ENCODE data around the gene QDPR.

Gene QDPR

GRCh38 chr4:17528551-17529165 lies 16.8 kb upstream of the QDPR start:
- no peak for DNase-seq (ENCODE audit: low read depth)

DNA sequence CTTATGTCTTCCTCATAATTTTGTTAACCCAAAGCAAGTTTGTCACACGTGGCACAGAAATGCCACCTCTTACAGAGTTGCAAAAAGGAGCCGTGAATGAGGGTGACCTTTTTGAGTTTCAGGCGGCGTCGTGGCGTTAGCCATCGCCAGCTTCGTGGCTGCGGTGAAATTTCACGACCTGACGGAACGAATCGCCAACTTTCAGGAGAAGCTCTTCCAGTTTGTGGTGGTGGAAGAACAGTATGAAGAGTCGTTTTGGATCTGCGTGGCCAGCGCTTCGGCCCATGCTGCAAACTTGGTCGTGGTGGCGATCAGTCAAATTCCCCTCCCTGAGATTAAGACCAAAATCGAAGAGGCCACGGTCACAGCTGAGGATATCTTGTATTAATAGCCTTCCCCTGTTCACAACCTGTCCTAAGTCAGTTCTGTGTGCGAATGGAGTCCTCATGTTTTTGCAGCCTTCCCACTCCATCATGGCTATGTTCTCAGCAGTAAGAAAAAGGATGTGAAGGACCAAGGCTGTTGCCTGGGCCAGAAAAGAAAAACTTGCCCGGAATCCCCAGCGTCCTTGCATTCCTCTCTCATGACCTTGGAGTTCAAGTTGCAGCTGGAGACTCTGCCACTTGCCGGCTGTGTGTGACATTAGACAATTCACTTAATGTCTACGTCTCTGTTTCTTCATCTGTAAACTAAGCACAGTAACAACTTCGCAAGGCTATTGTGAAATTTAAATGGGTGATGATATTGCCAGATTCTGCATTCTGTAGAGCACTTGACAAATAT lies 15.0 kb upstream of the QDPR start:
- DNase-seq (ENCODE audit: low read depth): no peak

GRCh38 chr4:17523662-17524061 lies 11.8 kb upstream of the QDPR start:
- DNase-seq (ENCODE audit: low read depth): no peak

- DNase-seq (ENCODE audit: low read depth): no peak
These were observed 9.7 kb upstream of the QDPR start for GRCh38 chr4:17521595-17521994.

DNA sequence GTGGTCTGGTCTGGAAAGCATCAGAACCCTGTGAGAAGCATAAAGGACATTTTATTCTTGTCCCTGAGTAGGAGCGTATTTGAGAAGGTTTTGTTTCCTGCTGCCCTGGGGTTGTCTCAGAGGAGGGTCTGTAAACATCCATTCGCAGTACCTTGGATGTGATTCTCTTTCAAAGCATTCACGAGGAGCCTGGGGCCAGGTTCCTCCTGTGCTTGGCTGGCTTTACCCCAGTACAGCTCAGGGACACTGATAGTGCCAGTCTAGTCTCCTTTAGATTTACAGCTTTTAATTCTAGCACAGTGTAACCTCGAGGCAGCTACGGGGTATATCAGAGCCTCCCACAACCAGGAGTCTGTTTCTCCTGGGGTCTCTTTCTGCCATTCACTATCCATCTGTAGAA lies 5.8 kb upstream of the QDPR start:
- no peak for DNase-seq (ENCODE audit: low read depth)

DNA sequence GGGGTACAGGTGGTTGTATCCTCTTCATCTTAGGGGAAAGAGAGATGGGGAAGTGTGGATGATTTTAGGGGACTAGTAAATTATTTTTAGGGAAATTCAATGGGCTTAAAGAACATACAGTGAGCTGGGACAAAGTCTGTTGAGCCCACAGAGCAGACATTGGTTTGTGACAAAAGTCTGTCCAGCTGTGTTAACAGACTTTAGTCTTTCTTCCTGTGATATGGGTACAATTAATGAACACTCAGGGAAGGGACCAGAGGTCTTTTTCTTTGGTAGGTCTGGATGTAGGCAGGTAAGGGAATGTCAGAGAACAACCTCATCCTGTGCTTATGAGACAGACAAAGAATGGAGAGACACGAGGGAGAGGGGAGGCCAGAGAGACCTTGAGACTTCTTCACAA lies 5.1 kb upstream of the QDPR start:
- DNase-seq (ENCODE audit: low read depth): no peak

GRCh38 chr4:17515445-17516407 lies 3.8 kb upstream of the QDPR start:
- no peak for DNase-seq (ENCODE audit: low read depth)

DNA sequence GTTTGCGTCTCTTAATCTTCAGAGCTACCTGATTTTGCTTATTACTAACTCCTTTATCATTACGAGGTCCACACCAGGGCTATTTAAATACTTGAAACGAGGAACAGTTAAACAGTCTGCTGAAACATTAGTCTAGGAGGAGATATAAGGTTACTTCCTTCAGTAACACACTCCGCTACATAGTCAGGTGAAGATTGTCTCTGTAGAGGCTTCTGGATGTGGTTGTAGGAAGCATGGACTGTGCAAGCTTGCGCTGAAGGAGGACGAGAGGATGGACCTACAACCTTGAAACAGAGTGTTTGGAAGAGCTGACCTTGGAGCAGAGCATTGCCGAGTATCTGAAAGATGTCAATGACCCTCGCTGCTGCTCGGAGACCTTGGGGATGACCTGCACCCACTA lies 3.0 kb upstream of the QDPR start, which contains the start of gene CLRN2:
TSS of gene CLRN2 (plus strand) at position 301 of the 400 bp plus-strand sequence. CDS start 102 bp downstream, outside the sequence.
- no peak for DNase-seq (ENCODE audit: low read depth)

DNA sequence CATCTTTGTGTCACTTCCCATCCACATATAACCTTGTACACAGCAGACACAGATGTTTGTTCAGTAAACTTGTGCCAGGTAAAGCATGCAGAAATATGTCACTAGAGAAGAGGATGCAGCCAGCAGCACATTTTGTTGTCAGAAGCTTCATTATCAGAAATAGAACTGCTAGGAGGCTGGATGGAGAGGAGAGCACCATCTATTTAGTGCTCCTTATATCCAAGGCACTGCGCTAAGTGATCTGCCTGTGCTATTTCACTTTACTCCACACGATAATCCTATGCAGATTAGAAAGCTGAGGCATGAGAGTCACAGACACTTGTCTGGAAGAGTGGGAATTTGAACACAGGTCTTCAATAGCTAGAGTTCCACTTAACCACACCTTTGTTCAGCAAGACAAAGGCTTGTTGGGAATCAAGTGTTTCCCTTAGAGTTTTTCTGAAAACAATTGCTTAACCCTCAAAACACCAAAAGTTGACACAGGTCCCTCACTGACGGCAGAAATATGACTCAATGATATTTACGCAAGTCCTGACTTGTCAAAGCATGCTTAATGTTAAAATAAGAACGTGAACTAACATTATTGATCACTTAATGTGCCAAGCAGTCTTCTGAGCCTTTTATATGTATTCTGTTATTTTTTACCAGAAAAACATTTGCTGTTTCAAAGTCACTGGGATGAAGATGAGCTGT lies 1.2 kb upstream of the QDPR start:
- DNase-seq (ENCODE audit: low read depth): no peak

DNA sequence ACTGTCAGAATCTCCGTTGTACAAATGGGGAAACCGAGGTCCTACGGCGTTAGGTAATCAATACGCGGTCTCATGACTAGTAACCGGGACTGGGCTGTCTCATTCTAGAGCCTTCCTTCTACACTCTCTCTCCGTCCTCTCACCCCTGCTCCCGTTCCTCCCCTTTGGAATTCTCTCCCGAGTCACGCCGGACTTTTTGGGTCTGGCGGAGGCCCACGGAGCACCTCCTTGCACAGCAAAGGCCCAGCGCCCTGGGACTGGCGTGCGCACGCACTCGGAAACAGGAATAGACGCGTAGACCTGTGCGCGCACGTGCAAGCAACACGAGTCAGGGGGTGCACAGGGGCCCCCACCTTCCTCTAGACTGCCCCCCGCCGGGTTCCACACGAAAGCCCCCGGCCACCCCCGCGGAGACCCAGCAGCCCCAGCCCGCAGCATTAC lies 361 bp downstream of the QDPR start:
- DNase-seq (ENCODE audit: low read depth): peak; percentile 55

GRCh38 chr4:17511051-17511450 lies 839 bp downstream of the QDPR start:
- DNase-seq (ENCODE audit: low read depth): peak; percentile 23

- DNase-seq (ENCODE audit: low read depth): no peak
These were observed 1.3 kb downstream of the QDPR start for GRCh38 chr4:17510582-17510981.

- DNase-seq (ENCODE audit: low read depth): no peak
These were observed 7.8 kb downstream of the QDPR start for GRCh38 chr4:17504081-17504480.

DNA sequence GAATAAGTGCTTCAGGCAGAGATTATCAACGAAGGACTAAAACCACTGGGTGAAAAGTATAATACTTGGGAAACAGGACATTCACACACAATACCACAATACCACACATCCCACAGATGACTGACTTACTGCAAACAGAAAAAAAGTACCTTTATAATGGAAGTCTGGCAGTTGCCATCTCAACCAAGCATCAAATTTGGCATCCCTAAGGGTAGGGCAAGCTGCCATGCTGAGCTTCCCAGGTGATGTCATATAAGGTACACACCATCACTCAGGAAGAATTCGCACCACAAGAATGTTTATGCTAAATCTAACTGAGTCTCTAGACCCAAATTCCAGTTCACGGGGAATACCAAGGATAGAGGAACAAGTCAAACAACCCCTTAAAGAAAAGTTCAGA lies 9.1 kb downstream of the QDPR start:
- DNase-seq (ENCODE audit: low read depth): peak; percentile 12

DNA sequence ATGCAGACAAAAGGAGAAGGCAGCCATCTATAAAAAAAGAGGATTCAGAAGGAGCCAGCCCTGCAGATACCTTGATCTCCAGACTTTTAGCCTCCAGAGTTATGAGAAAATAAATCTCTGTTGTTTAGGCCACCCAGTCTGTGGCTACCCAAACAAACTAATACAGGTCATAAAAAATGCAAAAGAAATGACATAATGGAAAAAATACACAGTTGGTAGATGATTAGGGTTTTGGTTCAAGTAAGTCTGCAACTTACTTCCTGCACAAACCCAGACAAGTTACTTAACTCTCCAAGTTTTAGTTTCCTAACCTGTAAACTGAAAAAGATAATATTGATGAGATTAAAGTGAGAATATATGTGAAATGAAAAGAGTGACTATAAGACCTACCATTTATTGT lies 11.3 kb downstream of the QDPR start:
- no peak for DNase-seq (ENCODE audit: low read depth)

- no peak for DNase-seq (ENCODE audit: low read depth)
These were observed 13.9 kb downstream of the QDPR start for GRCh38 chr4:17497890-17498523.

DNA sequence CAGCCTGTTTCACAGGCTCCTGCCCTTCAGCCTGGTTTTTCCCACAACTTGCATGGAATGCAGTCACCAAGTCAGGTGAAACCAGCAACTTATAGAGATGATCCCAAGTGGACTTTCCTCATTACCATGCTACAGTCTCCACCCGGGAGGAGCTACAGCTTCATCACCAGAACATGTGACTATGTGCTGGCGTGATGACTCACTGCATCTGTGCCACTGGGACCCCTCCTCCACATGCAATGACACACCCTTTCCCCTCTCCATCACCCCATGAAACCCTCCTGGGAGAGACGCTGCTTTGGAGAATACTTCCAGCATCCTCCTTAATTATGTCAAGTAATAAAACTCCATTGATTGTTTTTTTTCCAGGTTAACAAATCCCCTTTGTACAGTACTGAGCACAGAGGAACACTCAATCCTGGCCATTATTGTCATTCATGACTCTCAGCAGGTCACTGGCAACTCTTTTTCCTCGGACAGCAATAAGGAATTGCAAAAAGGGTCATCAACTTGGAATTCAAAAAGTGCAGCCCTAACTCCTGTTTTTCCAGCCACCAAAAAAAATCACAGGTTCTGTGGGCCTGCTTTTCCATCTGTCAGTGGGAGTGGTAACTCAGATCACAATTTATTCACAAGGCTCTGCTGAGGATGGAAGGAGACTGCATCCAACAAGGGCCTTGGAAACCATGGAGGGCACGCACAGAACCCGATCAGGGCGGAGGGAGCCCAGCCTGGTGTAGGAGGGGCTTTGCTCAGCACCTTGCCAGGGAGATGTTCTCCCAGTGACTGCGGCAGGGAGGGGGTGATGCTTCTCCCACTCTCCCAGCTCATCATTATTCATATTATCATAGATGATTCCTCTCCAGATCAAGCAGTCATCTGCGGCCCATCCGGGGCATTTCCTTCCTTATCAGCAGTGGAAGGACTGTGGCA lies 17.4 kb downstream of the QDPR start:
- DNase-seq (ENCODE audit: low read depth): peak; percentile 66

DNA sequence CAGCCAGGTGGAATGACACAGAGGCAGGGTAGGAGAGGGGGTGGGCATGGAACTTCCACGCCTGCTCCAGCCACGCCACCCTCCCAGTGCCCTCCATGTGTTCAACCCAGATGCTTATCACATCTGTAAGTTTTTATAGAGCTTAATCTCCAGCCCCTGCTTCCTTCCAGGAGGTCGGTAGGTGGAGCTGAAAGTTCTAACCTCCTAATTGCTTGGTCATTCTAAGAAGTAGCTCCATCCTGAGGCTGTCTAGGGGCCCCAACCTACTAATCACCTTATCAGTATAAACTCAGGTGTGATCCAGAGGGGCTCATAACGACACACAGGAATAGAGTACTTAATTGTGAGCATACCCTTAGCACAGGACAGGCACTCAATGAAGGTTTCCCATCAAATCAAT lies 18.3 kb downstream of the QDPR start:
- DNase-seq (ENCODE audit: low read depth): no peak

GRCh38 chr4:17492876-17493275 lies 19.0 kb downstream of the QDPR start:
- DNase-seq (ENCODE audit: low read depth): no peak

DNA sequence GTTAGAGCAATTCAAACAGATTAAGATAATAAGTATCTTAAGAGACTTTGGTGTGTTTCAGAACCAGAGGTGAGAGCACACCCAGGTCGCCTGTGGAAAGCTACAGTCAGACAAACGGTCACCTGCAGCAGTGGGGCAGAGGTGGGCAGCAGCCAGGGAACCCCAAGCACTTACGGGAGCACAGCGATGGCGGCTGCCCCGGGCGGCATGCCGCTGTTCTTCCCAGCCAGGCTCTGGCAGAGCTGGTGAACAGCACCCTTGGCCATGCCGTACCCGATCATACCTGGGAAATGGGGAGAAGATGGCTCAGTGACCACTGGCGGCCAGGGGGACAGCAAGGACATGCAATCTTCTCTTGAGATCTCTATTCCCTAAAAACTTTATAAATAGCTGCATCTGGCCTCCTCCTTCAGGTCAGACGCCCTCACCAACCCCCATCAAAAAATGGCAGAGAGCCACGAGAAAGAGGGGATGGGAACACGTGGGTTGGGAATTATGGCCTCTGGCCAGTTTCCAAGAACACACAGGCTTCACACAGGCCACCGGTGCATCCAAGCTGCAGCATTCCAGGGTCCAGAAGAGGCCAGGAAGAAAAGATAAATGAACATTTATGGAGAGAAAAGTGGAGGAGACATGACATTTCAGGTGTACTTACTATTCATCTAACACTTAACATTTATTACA lies 19.7 kb downstream of the QDPR start:
- DNase-seq (ENCODE audit: low read depth): peak; percentile 48
